Measurements from ENCODE around the gene WDR31.

WDR31 gene

DNA sequence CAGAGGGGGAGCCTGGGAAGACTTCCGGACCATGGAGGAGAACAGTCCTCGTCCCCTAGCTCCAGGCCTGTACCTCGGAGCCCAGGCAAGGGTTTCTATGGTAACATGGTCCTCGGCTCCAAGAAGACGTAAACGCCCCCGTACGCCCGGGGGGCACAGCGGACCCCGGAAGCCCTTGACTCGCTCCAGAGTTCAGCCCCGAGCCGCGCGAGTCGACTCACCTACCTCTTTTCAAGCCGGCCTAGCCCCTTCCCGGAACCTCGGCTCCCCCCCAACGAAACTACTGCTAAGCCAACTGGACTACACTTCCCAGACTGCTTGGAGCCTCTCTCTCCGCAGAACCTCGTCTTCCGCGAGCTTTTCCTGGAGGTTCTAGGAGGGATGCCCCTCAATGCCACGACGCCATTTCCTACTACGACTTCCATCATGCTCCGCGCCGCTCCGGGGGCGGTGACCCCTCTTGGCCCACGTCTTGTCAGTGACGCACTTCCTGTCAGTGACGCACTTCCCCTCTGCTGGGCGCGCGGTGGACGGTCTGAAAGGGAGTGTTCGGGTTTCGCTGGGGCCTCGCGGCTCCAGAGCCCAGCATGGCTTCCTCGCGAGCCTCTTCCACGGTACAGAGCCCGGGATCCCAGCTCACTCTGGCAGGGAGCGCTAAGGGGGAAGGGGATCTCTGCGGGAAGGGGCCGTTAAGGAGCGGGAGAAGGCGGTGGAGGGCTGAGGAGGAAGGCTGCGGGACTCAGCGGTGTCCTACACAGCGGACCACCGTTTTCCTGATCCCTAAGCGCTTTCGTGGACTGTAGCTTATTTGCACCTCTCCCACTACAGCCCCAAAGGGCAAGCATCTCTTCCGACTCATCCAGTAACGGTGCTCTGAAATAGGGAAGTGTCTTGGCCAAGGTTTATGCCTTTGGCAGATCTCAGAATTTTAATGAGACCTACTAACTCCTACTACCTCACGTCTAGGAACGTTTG is 64.6 kb downstream of the WDR31 start, which contains the start of the genes CDC26 and PRPF4 (continued):
- TF ChIP-seq ZNF211 (tag by site-specific recombination; IDR thresholded peaks at IDR 0.05; ENCODE audit: low read depth) (no peak), ZNF76 (tag by site-specific recombination; IDR thresholded peaks at IDR 0.05; ENCODE audit: borderline replicate concordance, low read depth) (peak; percentile 96), ZNF544 (tag by site-specific recombination; IDR thresholded peaks at IDR 0.05) (no peak), ZNF777 (tag by site-specific recombination; IDR thresholded peaks at IDR 0.05; ENCODE audit: borderline replicate concordance) (peak; percentile 30; the same call in 1 of the 2 replicates), ZNF785 (tag by site-specific recombination; IDR thresholded peaks at IDR 0.05) (no peak), ZBTB48 (tag by site-specific recombination; IDR thresholded peaks at IDR 0.05) (peak; percentile 99), ZNF501 (tag by site-specific recombination; IDR thresholded peaks at IDR 0.05) (peak; percentile 69), ZBTB17 (tag by site-specific recombination; IDR thresholded peaks at IDR 0.05) (peak; percentile 92), TCF7L2 (IDR thresholded peaks at IDR 0.05; ENCODE audit: borderline replicate concordance, low read depth, low read length) (no peak), ZNF707 (tag by site-specific recombination; IDR thresholded peaks at IDR 0.05) (no peak), GLI4 (tag by site-specific recombination; IDR thresholded peaks at IDR 0.05) (no peak), ZNF354C (tag by site-specific recombination; IDR thresholded peaks at IDR 0.05; ENCODE audit: borderline replicate concordance, low read depth) (no peak), ZFP41 (tag by site-specific recombination; IDR thresholded peaks at IDR 0.05; ENCODE audit: borderline replicate concordance) (no peak), ZNF585B (tag by site-specific recombination; IDR thresholded peaks at IDR 0.05) (no peak), SP2 (tag by site-specific recombination; IDR thresholded peaks at IDR 0.05) (peak; percentile 95), YY1 (tag by site-specific recombination; IDR thresholded peaks at IDR 0.05) (peak; percentile 83), ZNF174 (tag by site-specific recombination; IDR thresholded peaks at IDR 0.05) (no peak), ZNF768 (tag by site-specific recombination; IDR thresholded peaks at IDR 0.05) (no peak), KLF8 (tag by site-specific recombination; IDR thresholded peaks at IDR 0.05) (0 out of 2 replicates have a peak, but pooled peaks have one; percentile 50), ZNF394 (tag by site-specific recombination; IDR thresholded peaks at IDR 0.05; ENCODE audit: borderline replicate concordance) (peak; percentile 49), SALL2 (tag by site-specific recombination; IDR thresholded peaks at IDR 0.05; ENCODE audit: borderline replicate concordance) (no peak), ZNF248 (tag by site-specific recombination; IDR thresholded peaks at IDR 0.05) (no peak), ZNF843 (tag by site-specific recombination; IDR thresholded peaks at IDR 0.05) (no peak)
- TF ChIP-seq, protein P1, sequence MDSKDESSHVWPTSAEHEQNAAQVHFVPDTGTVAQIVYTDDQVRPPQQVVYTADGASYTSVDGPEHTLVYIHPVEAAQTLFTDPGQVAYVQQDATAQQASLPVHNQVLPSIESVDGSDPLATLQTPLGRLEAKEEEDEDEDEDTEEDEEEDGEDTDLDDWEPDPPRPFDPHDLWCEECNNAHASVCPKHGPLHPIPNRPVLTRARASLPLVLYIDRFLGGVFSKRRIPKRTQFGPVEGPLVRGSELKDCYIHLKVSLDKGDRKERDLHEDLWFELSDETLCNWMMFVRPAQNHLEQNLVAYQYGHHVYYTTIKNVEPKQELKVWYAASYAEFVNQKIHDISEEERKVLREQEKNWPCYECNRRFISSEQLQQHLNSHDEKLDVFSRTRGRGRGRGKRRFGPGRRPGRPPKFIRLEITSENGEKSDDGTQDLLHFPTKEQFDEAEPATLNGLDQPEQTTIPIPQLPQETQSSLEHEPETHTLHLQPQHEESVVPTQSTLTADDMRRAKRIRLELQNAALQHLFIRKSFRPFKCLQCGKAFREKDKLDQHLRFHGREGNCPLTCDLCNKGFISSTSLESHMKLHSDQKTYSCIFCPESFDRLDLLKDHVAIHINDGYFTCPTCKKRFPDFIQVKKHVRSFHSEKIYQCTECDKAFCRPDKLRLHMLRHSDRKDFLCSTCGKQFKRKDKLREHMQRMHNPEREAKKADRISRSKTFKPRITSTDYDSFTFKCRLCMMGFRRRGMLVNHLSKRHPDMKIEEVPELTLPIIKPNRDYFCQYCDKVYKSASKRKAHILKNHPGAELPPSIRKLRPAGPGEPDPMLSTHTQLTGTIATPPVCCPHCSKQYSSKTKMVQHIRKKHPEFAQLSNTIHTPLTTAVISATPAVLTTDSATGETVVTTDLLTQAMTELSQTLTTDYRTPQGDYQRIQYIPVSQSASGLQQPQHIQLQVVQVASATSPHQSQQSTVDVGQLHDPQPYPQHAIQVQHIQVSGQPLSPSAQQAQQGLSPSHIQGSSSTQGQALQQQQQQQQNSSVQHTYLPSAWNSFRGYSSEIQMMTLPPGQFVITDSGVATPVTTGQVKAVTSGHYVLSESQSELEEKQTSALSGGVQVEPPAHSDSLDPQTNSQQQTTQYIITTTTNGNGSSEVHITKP (tag by site-specific recombination; IDR thresholded peaks at IDR 0.05), result peak; percentile 85
- TF ChIP-seq, protein P2, sequence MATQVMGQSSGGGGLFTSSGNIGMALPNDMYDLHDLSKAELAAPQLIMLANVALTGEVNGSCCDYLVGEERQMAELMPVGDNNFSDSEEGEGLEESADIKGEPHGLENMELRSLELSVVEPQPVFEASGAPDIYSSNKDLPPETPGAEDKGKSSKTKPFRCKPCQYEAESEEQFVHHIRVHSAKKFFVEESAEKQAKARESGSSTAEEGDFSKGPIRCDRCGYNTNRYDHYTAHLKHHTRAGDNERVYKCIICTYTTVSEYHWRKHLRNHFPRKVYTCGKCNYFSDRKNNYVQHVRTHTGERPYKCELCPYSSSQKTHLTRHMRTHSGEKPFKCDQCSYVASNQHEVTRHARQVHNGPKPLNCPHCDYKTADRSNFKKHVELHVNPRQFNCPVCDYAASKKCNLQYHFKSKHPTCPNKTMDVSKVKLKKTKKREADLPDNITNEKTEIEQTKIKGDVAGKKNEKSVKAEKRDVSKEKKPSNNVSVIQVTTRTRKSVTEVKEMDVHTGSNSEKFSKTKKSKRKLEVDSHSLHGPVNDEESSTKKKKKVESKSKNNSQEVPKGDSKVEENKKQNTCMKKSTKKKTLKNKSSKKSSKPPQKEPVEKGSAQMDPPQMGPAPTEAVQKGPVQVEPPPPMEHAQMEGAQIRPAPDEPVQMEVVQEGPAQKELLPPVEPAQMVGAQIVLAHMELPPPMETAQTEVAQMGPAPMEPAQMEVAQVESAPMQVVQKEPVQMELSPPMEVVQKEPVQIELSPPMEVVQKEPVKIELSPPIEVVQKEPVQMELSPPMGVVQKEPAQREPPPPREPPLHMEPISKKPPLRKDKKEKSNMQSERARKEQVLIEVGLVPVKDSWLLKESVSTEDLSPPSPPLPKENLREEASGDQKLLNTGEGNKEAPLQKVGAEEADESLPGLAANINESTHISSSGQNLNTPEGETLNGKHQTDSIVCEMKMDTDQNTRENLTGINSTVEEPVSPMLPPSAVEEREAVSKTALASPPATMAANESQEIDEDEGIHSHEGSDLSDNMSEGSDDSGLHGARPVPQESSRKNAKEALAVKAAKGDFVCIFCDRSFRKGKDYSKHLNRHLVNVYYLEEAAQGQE (tag by site-specific recombination; IDR thresholded peaks at IDR 0.05), result no peak; the same call in 1 of the 2 replicates
- TF ChIP-seq, protein P3, sequence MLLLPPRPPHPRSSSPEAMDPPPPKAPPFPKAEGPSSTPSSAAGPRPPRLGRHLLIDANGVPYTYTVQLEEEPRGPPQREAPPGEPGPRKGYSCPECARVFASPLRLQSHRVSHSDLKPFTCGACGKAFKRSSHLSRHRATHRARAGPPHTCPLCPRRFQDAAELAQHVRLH (tag by site-specific recombination; IDR thresholded peaks at IDR 0.05), result peak; percentile 28; the same call in 1 of the 2 replicates
- TF ChIP-seq, protein P4, sequence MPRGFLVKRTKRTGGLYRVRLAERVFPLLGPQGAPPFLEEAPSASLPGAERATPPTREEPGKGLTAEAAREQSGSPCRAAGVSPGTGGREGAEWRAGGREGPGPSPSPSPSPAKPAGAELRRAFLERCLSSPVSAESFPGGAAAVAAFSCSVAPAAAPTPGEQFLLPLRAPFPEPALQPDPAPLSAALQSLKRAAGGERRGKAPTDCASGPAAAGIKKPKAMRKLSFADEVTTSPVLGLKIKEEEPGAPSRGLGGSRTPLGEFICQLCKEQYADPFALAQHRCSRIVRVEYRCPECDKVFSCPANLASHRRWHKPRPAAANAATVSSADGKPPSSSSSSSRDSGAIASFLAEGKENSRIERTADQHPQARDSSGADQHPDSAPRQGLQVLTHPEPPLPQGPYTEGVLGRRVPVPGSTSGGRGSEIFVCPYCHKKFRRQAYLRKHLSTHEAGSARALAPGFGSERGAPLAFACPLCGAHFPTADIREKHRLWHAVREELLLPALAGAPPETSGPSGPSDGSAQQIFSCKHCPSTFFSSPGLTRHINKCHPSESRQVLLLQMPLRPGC (tag by site-specific recombination; IDR thresholded peaks at IDR 0.05), result 0 out of 2 replicates have a peak, but pooled peaks have one; percentile 11
- TF ChIP-seq, protein P5, sequence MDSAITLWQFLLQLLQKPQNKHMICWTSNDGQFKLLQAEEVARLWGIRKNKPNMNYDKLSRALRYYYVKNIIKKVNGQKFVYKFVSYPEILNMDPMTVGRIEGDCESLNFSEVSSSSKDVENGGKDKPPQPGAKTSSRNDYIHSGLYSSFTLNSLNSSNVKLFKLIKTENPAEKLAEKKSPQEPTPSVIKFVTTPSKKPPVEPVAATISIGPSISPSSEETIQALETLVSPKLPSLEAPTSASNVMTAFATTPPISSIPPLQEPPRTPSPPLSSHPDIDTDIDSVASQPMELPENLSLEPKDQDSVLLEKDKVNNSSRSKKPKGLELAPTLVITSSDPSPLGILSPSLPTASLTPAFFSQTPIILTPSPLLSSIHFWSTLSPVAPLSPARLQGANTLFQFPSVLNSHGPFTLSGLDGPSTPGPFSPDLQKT (IDR thresholded peaks at IDR 0.05; ENCODE audit: borderline replicate concordance, low read depth, low read length), result no peak

Data from HEK293 (cell line).